ENCODE data around the gene ZDHHC8. TPM values are rescaled to one million over a fixed set of nuclear protein-coding genes. Genes with fewer than 3 reads are reported as not detected.

The ZDHHC8 gene
- total RNA-seq, 3 donors from 2014 or later, result 10.2 to 14.1 (median 11.2) TPM

DNA sequence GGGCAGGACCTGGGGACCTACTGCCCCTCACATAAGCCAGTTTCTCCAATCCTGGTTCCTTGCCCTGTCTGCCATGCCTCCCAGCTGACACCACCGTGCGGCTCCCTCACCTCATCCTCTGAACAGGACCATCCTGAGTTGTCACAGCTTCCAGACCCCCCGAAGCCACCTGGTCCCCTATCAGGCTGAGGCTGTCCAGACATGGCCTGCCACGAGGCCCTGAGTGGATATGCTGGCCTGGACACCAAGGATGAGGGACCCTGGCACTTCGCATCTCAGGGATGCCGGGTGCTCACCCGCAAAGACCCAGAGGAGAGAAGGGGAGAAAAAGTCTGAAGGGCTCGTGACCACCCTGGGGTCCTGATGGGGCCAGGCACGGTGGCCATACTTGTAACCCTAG is 35.1 kb downstream of the ZDHHC8 start:
- intact Hi-C loops (cut with DNase I; ENCODE audit: low total_unique reads), result no loop called here
- TF ChIP-seq CTCF (IDR thresholded peaks at IDR 0.05) (no peak), POLR2A (IDR thresholded peaks at IDR 0.05) (no peak), POLR2AphosphoS5 (IDR thresholded peaks at IDR 0.05) (no peak)

GRCh38 chr22:20167643-20168322 is 36.2 kb downstream of the ZDHHC8 start:
- no peak overlapping the region for H3K4me3 ChIP-seq
- H3K27me3 ChIP-seq, result no peaks in the 10 kb centered on the region
- no peak for TF ChIP-seq POLR2AphosphoS5 (IDR thresholded peaks at IDR 0.05)
- TF ChIP-seq POLR2A (IDR thresholded peaks at IDR 0.05), result no peak
- TF ChIP-seq CTCF (IDR thresholded peaks at IDR 0.05), result no peak
- no peaks in the 10 kb centered on the region for H3K9me3 ChIP-seq
- H3K27ac ChIP-seq, result no peak overlapping the region
- no peaks in the 10 kb centered on the region for H3K4me1 ChIP-seq
- intact Hi-C loops (cut with DNase I; ENCODE audit: low total_unique reads), result no loop called here
- DNase-seq (ENCODE audit: low spot score in 2 of 2), result no peak
- H3K36me3 ChIP-seq, result no peaks in the 10 kb centered on the region

More for the DNA sequence above, 35.1 kb downstream of the ZDHHC8 start:
- DNase-seq (ENCODE audit: low spot score in 2 of 2), result no peak
- Histone ChIP-seq H3K27ac (no peak overlapping the region), H3K4me3 (no peak overlapping the region), H3K4me1 (no peaks in the 10 kb centered on the region), H3K9me3 (no peaks in the 10 kb centered on the region), H3K36me3 (no peaks in the 10 kb centered on the region), H3K27me3 (no peaks in the 10 kb centered on the region)

DNA sequence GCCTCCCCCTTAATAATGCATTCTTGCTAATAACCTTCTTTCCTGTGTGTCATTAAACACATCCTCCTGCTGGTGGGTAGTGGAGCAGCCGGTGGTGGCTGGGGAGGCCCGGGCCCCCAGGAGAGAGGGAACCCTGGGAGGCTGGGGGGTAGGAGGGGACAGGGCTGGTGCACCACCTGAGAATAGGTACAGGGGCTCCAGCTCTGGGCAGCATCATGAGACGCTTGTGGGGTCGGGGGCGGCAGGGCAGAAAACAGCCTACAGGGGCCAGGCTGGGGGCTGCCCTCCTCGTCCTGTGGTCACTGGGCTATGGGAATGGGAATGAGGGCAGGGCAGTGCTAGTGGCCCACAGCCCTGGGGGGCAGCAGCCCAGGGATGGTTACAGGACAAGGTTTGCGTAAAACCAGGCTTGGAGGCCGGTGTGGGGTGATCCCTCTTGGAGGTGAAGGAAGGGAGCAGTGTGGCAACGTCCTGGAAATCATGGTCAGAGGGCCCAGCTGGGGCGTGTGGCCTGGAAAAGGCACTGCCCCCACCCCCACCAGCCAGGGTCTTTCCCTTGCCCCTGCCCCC is 37.7 kb downstream of the ZDHHC8 start:
- intact Hi-C loops (cut with DNase I; ENCODE audit: low total_unique reads), result no loop called here

DNA sequence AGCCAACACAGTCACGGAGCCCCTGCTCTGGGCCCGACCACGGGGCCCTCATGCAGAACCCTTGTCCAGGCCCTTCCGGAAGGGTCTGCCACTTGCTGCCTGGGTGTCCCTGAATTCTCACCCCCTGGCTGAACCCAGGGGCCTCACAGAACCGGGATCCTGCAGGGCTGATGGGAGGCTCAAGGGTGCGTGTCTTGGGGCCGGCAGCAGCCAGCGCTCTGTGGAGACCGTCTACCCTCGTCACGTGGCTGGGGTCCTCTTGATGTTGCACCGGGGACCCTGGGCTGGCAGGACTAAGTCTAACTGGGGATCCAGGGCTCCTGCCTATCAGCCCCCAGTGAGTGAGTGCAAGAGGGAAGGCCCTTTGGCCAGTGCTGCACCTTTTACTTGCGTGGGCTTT is 38.6 kb downstream of the ZDHHC8 start:
- no peak for DNase-seq (ENCODE audit: low spot score in 2 of 2)
- no peaks in the 10 kb centered on the region for H3K27me3 ChIP-seq
- H3K36me3 ChIP-seq, result no peaks in the 10 kb centered on the region
- H3K9me3 ChIP-seq, result no peaks in the 10 kb centered on the region
- no peaks in the 10 kb centered on the region for H3K4me1 ChIP-seq
- H3K4me3 ChIP-seq, result no peak overlapping the region
- H3K27ac ChIP-seq, result no peak overlapping the region
- intact Hi-C loops (cut with DNase I; ENCODE audit: low total_unique reads), result no loop called here
- TF ChIP-seq POLR2AphosphoS5 (IDR thresholded peaks at IDR 0.05) (no peak), POLR2A (IDR thresholded peaks at IDR 0.05) (no peak), CTCF (IDR thresholded peaks at IDR 0.05) (no peak)

More for the DNA sequence above, 37.7 kb downstream of the ZDHHC8 start:
- no peak for DNase-seq (ENCODE audit: low spot score in 2 of 2)
- no peak overlapping the region for H3K27ac ChIP-seq
- no peak overlapping the region for H3K4me3 ChIP-seq
- H3K4me1 ChIP-seq, result no peaks in the 10 kb centered on the region
- H3K9me3 ChIP-seq, result no peaks in the 10 kb centered on the region
- no peaks in the 10 kb centered on the region for H3K36me3 ChIP-seq
- H3K27me3 ChIP-seq, result no peaks in the 10 kb centered on the region
- TF ChIP-seq POLR2A (IDR thresholded peaks at IDR 0.05) (no peak), CTCF (IDR thresholded peaks at IDR 0.05) (no peak), POLR2AphosphoS5 (IDR thresholded peaks at IDR 0.05) (no peak)

- Histone ChIP-seq H3K4me3 (no peak overlapping the region), H3K27me3 (no peaks in the 10 kb centered on the region), H3K9me3 (no peaks in the 10 kb centered on the region), H3K4me1 (no peaks in the 10 kb centered on the region), H3K27ac (no peak overlapping the region), H3K36me3 (no peaks in the 10 kb centered on the region)
- intact Hi-C loops (cut with DNase I; ENCODE audit: low total_unique reads), result no loop called here
- DNase-seq (ENCODE audit: low spot score in 2 of 2), result no peak
- TF ChIP-seq POLR2AphosphoS5 (IDR thresholded peaks at IDR 0.05), result no peak
- no peak for TF ChIP-seq POLR2A (IDR thresholded peaks at IDR 0.05)
- TF ChIP-seq CTCF (IDR thresholded peaks at IDR 0.05), result no peak
These were observed 39.9 kb downstream of the ZDHHC8 start for GRCh38 chr22:20171288-20172140.

Measured in breast epithelium (tissue), 4 donors.